Uterus (tissue), 2 donors: ENCODE data around the gene DLGAP1.

Experiments used
- POLR2A ChIP-seq, 2 donors: fragments of 450-650 bp; IDR thresholded peaks; one replicate each; pipeline ENCODE4 v1.6.1; 2016; ENCODE audit warnings: antibody characterized with exemption in 2 of 2, mild to moderate bottlenecking in 1 of 2, moderate library complexity in 1 of 2
- TF ChIP-seq, protein P1 (sequence below), 4 experiments: fragments of 200-600 bp in 2 of 4; fragments of 450-650 bp in 2 of 4; sonication (generic) in 2 of 4; IDR thresholded peaks; one replicate each; pipeline ENCODE4 v1.5.1; 2016 to 2019; ENCODE audit warnings: antibody characterized with exemption in 4 of 4, mild to moderate bottlenecking in 2 of 4, moderate library complexity in 1 of 4

DNA sequence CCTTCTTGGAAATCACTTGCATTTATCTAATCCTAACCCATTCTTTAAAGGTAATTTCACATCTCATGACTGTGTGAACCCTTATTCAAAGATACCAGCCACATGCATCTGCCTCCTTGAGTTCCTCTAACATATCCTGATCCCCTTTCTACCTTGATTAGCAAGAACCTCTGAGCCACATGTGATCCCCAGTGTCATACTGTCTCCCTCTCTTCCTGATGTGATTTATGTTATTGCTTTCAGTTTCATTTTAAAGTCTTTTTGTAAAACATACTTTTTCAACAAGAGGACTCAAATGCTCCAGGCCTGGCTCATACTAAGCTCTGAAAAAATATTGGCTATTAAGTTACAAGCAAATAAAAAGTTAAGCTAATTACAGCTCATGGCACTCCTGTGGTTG lies 470.1 kb downstream of the DLGAP1 start:
- TF ChIP-seq, protein P1, sequence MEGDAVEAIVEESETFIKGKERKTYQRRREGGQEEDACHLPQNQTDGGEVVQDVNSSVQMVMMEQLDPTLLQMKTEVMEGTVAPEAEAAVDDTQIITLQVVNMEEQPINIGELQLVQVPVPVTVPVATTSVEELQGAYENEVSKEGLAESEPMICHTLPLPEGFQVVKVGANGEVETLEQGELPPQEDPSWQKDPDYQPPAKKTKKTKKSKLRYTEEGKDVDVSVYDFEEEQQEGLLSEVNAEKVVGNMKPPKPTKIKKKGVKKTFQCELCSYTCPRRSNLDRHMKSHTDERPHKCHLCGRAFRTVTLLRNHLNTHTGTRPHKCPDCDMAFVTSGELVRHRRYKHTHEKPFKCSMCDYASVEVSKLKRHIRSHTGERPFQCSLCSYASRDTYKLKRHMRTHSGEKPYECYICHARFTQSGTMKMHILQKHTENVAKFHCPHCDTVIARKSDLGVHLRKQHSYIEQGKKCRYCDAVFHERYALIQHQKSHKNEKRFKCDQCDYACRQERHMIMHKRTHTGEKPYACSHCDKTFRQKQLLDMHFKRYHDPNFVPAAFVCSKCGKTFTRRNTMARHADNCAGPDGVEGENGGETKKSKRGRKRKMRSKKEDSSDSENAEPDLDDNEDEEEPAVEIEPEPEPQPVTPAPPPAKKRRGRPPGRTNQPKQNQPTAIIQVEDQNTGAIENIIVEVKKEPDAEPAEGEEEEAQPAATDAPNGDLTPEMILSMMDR (IDR thresholded peaks at IDR 0.05): no peak
- TF ChIP-seq POLR2A (IDR thresholded peaks at IDR 0.05): no peak
